IMR-90 (cell line): ENCODE measurements around the gene CACNG5. TPM values are rescaled to one million over a fixed set of nuclear protein-coding genes. Genes with fewer than 3 reads are reported as not detected.

Experiments used
- ATAC-seq: fragments of 200-7000 bp; cut with Tn5 transposase; 2 replicates; pipeline ENCODE4 v1.9.1; 2020; ENCODE audit warnings: low read depth, mild to moderate bottlenecking, moderate library complexity
- BruUV-seq: library from RNA; stranded (reverse); fragments of 400-500 nt; replicated peaks from 2 replicates; lab custom pipeline; 2021; lab: Mats Ljungman, UMichigan
- CTCF ChIA-PET: fragments of 300-600 bp; formaldehyde crosslinking; extraction: SDS; loops from one replicate; lab custom pipeline; 2021; ENCODE audit warnings: antibody characterized with exemption; lab: Yijun Ruan, JAX
- POLR2A ChIA-PET: fragments of 300-600 bp; sonication (Branson Sonifier 250); formaldehyde crosslinking; loops from one replicate; lab custom pipeline; 2022; ENCODE audit warnings: antibody characterized with exemption; ENCODE audit not compliant: unreplicated experiment; lab: Charles Lee
- DNase-seq: peaks from one replicate; pipeline ENCODE4 v3.0.0; 2013
- H2AFZ ChIP-seq: replicated peaks from 2 replicates; pipeline ENCODE3; 2013; ENCODE audit warnings: low read length, mild to moderate bottlenecking; ENCODE audit not compliant: poor library complexity
- H2AK5ac ChIP-seq: 2 replicates; pipeline ENCODE4 v1.6.1; 2013; ENCODE audit warnings: low read depth, low read length, inconsistent platforms
- H2AK9ac ChIP-seq: replicated peaks from 2 replicates; pipeline ENCODE3; 2013; ENCODE audit warnings: mild to moderate bottlenecking, low read depth, low read length, moderate library complexity; ENCODE audit not compliant: poor library complexity
- H2BK120ac ChIP-seq: 2 replicates; pipeline ENCODE4 v1.6.1; 2013; ENCODE audit warnings: low read depth, low read length, inconsistent platforms
- H2BK15ac ChIP-seq: 3 replicates; pipeline ENCODE4 v1.6.1; 2013; ENCODE audit warnings: low read depth, low read length, inconsistent platforms
- H2BK20ac ChIP-seq: 2 replicates; pipeline ENCODE4 v1.6.1; 2013; ENCODE audit warnings: low read depth, mild to moderate bottlenecking, inconsistent platforms, low read length, moderate library complexity
- H2BK5ac ChIP-seq: 2 replicates; pipeline ENCODE4 v1.6.1; 2013; ENCODE audit warnings: mild to moderate bottlenecking, low read depth, low read length, inconsistent platforms; ENCODE audit not compliant: poor library complexity, severe bottlenecking
- H3K14ac ChIP-seq: replicated peaks from 2 replicates; pipeline ENCODE4 v1.6.1; 2013; ENCODE audit warnings: low read depth, low read length, inconsistent platforms
- H3K18ac ChIP-seq: 2 replicates; pipeline ENCODE4 v1.6.1; 2013; ENCODE audit warnings: low read depth, low read length, control low read depth
- H3K23ac ChIP-seq: 2 replicates; pipeline ENCODE4 v1.6.1; 2013; ENCODE audit warnings: low read depth, low read length, inconsistent platforms
- H3K27ac ChIP-seq: 2 replicates; pipeline ENCODE4 v1.5.1; 2013; ENCODE audit warnings: mild to moderate bottlenecking, control low read depth, low read length; ENCODE audit not compliant: insufficient read depth
- H3K27me3 ChIP-seq: 2 replicates; pipeline ENCODE4 v1.6.1; 2013; ENCODE audit warnings: low read length; ENCODE audit not compliant: control insufficient read depth, insufficient read depth
- H3K36me3 ChIP-seq: 2 replicates; pipeline ENCODE4 v1.6.1; 2013; ENCODE audit warnings: low read length, mixed read lengths; ENCODE audit not compliant: control insufficient read depth, insufficient read depth
- H3K4ac ChIP-seq: 2 replicates; pipeline ENCODE4 v1.6.1; 2013; ENCODE audit warnings: low read depth, low read length, inconsistent platforms
- H3K4me1 ChIP-seq: 2 replicates; pipeline ENCODE4 v1.6.1; 2013; ENCODE audit warnings: low read length, mixed read lengths; ENCODE audit not compliant: control insufficient read depth, insufficient read depth
- H3K4me2 ChIP-seq: 2 replicates; pipeline ENCODE4 v1.6.1; 2013; ENCODE audit warnings: low read depth, mild to moderate bottlenecking, control low read depth, low read length, moderate library complexity
- H3K4me3 ChIP-seq: 2 replicates; pipeline ENCODE4 v1.5.1; 2013; ENCODE audit warnings: low read depth, mild to moderate bottlenecking, control low read depth, low read length, moderate library complexity; ENCODE audit not compliant: insufficient read depth
- H3K56ac ChIP-seq: 2 replicates; pipeline ENCODE4 v1.6.1; 2013; ENCODE audit warnings: low read length, inconsistent platforms; ENCODE audit not compliant: insufficient read depth; ENCODE audit errors: extremely low read depth
- H3K79me1 ChIP-seq, 2 experiments: 2 replicates each; pipeline ENCODE4 v1.6.1; 2013; ENCODE audit warnings: low read length in 2 of 2, inconsistent platforms in 1 of 2, low read depth in 1 of 2
- H3K9ac ChIP-seq: 2 replicates; pipeline ENCODE4 v1.6.1; 2013; ENCODE audit warnings: low read depth, low read length, control low read depth
- H3K9me1 ChIP-seq: 2 replicates; pipeline ENCODE4 v1.6.1; 2013; ENCODE audit warnings: low read length, inconsistent platforms; ENCODE audit not compliant: insufficient read depth
- H3K9me3 ChIP-seq: 2 replicates; pipeline ENCODE4 v1.6.1; 2013; ENCODE audit warnings: low read length; ENCODE audit not compliant: control insufficient read depth, insufficient read depth
- H4K20me1 ChIP-seq: 2 replicates; pipeline ENCODE4 v1.6.1; 2013; ENCODE audit warnings: low read length, inconsistent platforms; ENCODE audit not compliant: insufficient read depth
- H4K5ac ChIP-seq: 2 replicates; pipeline ENCODE4 v1.6.1; 2013; ENCODE audit warnings: mild to moderate bottlenecking, low read depth, low read length, control low read depth
- H4K8ac ChIP-seq, 2 experiments: 2 replicates each; pipeline ENCODE4 v1.6.1; 2013; ENCODE audit warnings: low read depth in 2 of 2, low read length in 2 of 2, control low read depth in 1 of 2, inconsistent platforms in 1 of 2
- H4K91ac ChIP-seq: 2 replicates; pipeline ENCODE4 v1.6.1; 2013; ENCODE audit warnings: low read depth, low read length, inconsistent platforms; ENCODE audit not compliant: insufficient read depth
- NFE2L2 ChIP-seq: fragments of 150-350 bp; IDR thresholded peaks from 2 replicates; pipeline ENCODE4 v1.6.1; 2016; ENCODE audit warnings: low read depth, mild to moderate bottlenecking, low read length
- POLR2A ChIP-seq: IDR thresholded peaks from 2 replicates; pipeline ENCODE4 v1.6.1; 2012; ENCODE audit warnings: mild to moderate bottlenecking, low read depth, low read length
- USF2 ChIP-seq: fragments of 150-350 bp; IDR thresholded peaks from 2 replicates; pipeline ENCODE4 v1.6.1; 2017; ENCODE audit warnings: mild to moderate bottlenecking, antibody characterized with exemption, low read length, low read depth
- WGBS, 2 experiments: methylation state at CpG; one replicate each; pipeline versions ENCODE4 v1.1.5 to v1.1.7; 2013; ENCODE audit warnings: missing lambda C conversion rate in 2 of 2; ENCODE audit not compliant: insufficient read length in 1 of 2; ENCODE audit errors: extremely low coverage in 2 of 2; 5-methylcytosine and 5-hydroxymethylcytosine counted together
- dilution Hi-C: fragments of 300-500 bp; cut with HindIII; formaldehyde crosslinking; loops from one replicate; pipeline ENCODE4 v1.14.3; 2018; ENCODE audit warnings: low sequenced_read_pairs; ENCODE audit not compliant: unreplicated experiment
- in situ Hi-C: fragments of 300-500 bp; cut with MboI; formaldehyde crosslinking; loops from 3 replicates; pipeline ENCODE4 v1.14.3; 2019; ENCODE audit warnings: low sequenced_read_pairs, inconsistent platforms, mixed read lengths
- intact Hi-C: fragments of 100-400 bp; cut with micrococcal nuclease; formaldehyde crosslinking; loops from 2 replicates; pipeline ENCODE4 v1.10.0; 2022
- polyA plus RNA-seq, 3 experiments: library from polyadenylated mRNA; depleted of rRNA; stranded (reverse); fragments of >200 nt; gene quantifications; 2 replicates each; pipeline ENCODE4 v1.2.3, GENCODE V29; 2012; ENCODE audit warnings: low replicate concordance in 1 of 3
- total RNA-seq: library from RNA; depleted of rRNA; stranded (reverse); fragments of >200 nt; gene quantifications from 2 replicates; pipeline ENCODE4 v1.2.3, GENCODE V29; 2012

CACNG5 gene
- total and polyA plus RNA-seq, 2 of the 4 experiments (the other 2 are of a cell fraction): not detected

- Histone ChIP-seq H3K9me1 (no peaks in the 10 kb centered on the region), H4K20me1 (no peaks in the 10 kb centered on the region), H4K5ac (no peak overlapping the region), H3K27me3 (peaks cover 33% of the 10 kb centered on the region), H2AK9ac (no peak overlapping the region), H3K9me3 (peaks cover 2% of the 10 kb centered on the region), H3K4ac (no peak overlapping the region), H3K4me2 (no peak overlapping the region), H4K8ac (no peak overlapping the region), H3K18ac (no peak overlapping the region), H2BK20ac (no peak overlapping the region), H3K27ac (no peak overlapping the region), H4K91ac (no peak overlapping the region), H3K23ac (no peak overlapping the region), H2AK5ac (no peak overlapping the region), H2BK15ac (no peak overlapping the region), H2BK5ac (no peak overlapping the region), H3K79me1 (no peaks in the 10 kb centered on the region), H3K56ac (no peak overlapping the region), H3K14ac (no peak overlapping the region), H2AFZ (no peak overlapping the region), H3K4me3 (no peak overlapping the region), H3K9ac (no peak overlapping the region), H2BK120ac (no peak overlapping the region), H3K36me3 (no peaks in the 10 kb centered on the region), H3K4me1 (no peaks in the 10 kb centered on the region)
- in situ Hi-C loops (no loop called here), dilution Hi-C loops (no loop called here), intact Hi-C loops (no loop called here)
- TF ChIP-seq USF2 (no peak), POLR2A (no peak), NFE2L2 (0 out of 2 replicates have a peak, but pooled peaks have one; percentile 7)
- no peak for DNase-seq
- 50% methylated on average over 2 of the region's 8 CpGs; no CpG with 5 or more reads in 1 of the 2 experiments for WGBS, 2 experiments
- ATAC-seq: no peak
- POLR2A ChIA-PET: no interaction called here
- CTCF ChIA-PET: interaction anchor here (1.0 kb wide), 1 partner anchor 25 kb away, joined by 3 read pairs; no protein-coding TSS in a partner anchor
- no TSS peak for BruUV-seq
These were observed 91.0 kb downstream of the CACNG5 start for GRCh38 chr17:66925811-66926500.
